HCT116 (cell line): ENCODE results near the gene SUGP2. TPM values are rescaled to one million over a fixed set of nuclear protein-coding genes. Genes with fewer than 3 reads are reported as not detected.

Experiments used
- ATAC-seq: fragments of 200-7000 bp; cut with Tn5 transposase; 2 replicates; pipeline ENCODE4 v1.9.1; 2020; ENCODE audit warnings: mild to moderate bottlenecking, moderate library complexity
- BruUV-seq: library from RNA; stranded (reverse); fragments of 400-500 nt; replicated peaks from 2 replicates; lab custom pipeline; 2021; lab: Mats Ljungman, UMichigan
- CTCF ChIA-PET: fragments of 300-600 bp; sonication (Branson Sonifier 250); formaldehyde crosslinking; loops from one replicate; lab custom pipeline; 2021; ENCODE audit warnings: antibody characterized with exemption; lab: Charles Lee
- POLR2A ChIA-PET: fragments of 300-600, 350-600 bp; sonication (Branson Sonifier 250); formaldehyde crosslinking; loops from one replicate; lab custom pipeline; 2021; ENCODE audit warnings: antibody characterized with exemption; lab: Charles Lee
- RAD21 ChIA-PET, 2 experiments: fragments of 300-600 bp; sonication (Branson Sonifier 250); formaldehyde crosslinking; loops; one replicate each; lab custom pipeline; 2023; ENCODE audit warnings: low total read pairs in 2 of 2; ENCODE audit not compliant: uncharacterized antibody in 2 of 2, unreplicated experiment in 2 of 2, low non-redundant PET in 1 of 2; lab: Charles Lee
- DNase-seq: peaks from one replicate; pipeline ENCODE4 v3.0.0-alpha.2; 2010; ENCODE audit warnings: low read depth, low spot score
- H2AFZ ChIP-seq: fragments of 200-600 bp; shearing (Covaris generic), sonication (generic); 2 replicates; pipeline ENCODE4 v1.6.1; 2017; ENCODE audit warnings: low read depth, mixed run types, mixed read lengths, antibody characterized with exemption, low read length; ENCODE audit not compliant: poor library complexity, severe bottlenecking
- H3K27ac ChIP-seq: 2 replicates; pipeline ENCODE4 v1.5.1; 2012; ENCODE audit warnings: low read depth, low read length
- H3K27me3 ChIP-seq: fragments of 200-600 bp; sonication (generic); 2 replicates; pipeline ENCODE4 v1.6.1; 2016; ENCODE audit warnings: mixed run types, low read length, mixed read lengths; ENCODE audit not compliant: insufficient read depth
- H3K36me3 ChIP-seq, 2 experiments: fragments of 200-500 bp in 1 of 2; fragments of 200-600 bp in 1 of 2; sonication (Bioruptor generic) in 1 of 2; sonication (generic) in 1 of 2; 2 replicates each; pipeline versions ENCODE4 v1.5.1 to v1.6.1; 2014 to 2016; ENCODE audit warnings: low read length in 2 of 2, inconsistent platforms in 1 of 2, mixed read lengths in 1 of 2, mixed run types in 1 of 2; ENCODE audit not compliant: insufficient read depth in 2 of 2, control insufficient read depth in 1 of 2
- H3K4me1 ChIP-seq, 2 experiments: fragments of 200-600 bp in 1 of 2; sonication (generic) in 1 of 2; 2 replicates each; pipeline versions ENCODE4 v1.5.1 to v1.6.1; 2012 to 2017; ENCODE audit warnings: low read length in 2 of 2, inconsistent platforms in 1 of 2, mild to moderate bottlenecking in 1 of 2, mixed read lengths in 1 of 2, mixed run types in 1 of 2, moderate library complexity in 1 of 2; ENCODE audit not compliant: insufficient read depth in 2 of 2, control insufficient read depth in 1 of 2
- H3K4me2 ChIP-seq: fragments of 200-600 bp; sonication (generic); 2 replicates; pipeline ENCODE4 v1.6.1; 2017; ENCODE audit warnings: mixed run types, low read length, mixed read lengths
- H3K4me3 ChIP-seq, 2 experiments: fragments of 200-600 bp in 1 of 2; sonication (generic) in 1 of 2; replicated peaks in 1 of 2; 2 replicates each; pipeline ENCODE4 v1.5.1; 2011 to 2016; ENCODE audit warnings: low read length in 2 of 2, control low read depth in 1 of 2, low read depth in 1 of 2, mild to moderate bottlenecking in 1 of 2, mixed read lengths in 1 of 2, mixed run types in 1 of 2
- H3K79me2 ChIP-seq: fragments of 200-600 bp; sonication (generic); 2 replicates; pipeline ENCODE4 v1.6.1; 2017; ENCODE audit warnings: mild to moderate bottlenecking, mixed run types, low read length, moderate library complexity, mixed read lengths; ENCODE audit not compliant: insufficient read depth
- H3K9ac ChIP-seq: fragments of 200-600 bp; sonication (generic); 2 replicates; pipeline ENCODE4 v1.6.1; 2016; ENCODE audit warnings: low read length, mixed read lengths
- H3K9me2 ChIP-seq: fragments of 200-600 bp; sonication (generic), shearing (Covaris generic); 2 replicates; pipeline ENCODE4 v1.6.1; 2017; ENCODE audit warnings: mixed run types, mild to moderate bottlenecking, moderate library complexity; ENCODE audit not compliant: insufficient read depth
- H3K9me3 ChIP-seq, 2 experiments: fragments of 200-500 bp in 1 of 2; fragments of 200-600 bp in 1 of 2; sonication (Bioruptor generic) in 1 of 2; sonication (generic) in 1 of 2; 2 replicates each; pipeline ENCODE4 v1.6.1; 2014 to 2017; ENCODE audit warnings: low read length in 2 of 2, mixed read lengths in 2 of 2, inconsistent platforms in 1 of 2, low read depth in 1 of 2, mild to moderate bottlenecking in 1 of 2, mixed run types in 1 of 2, moderate library complexity in 1 of 2; ENCODE audit not compliant: control insufficient read depth in 1 of 2, insufficient read depth in 1 of 2
- H4K20me1 ChIP-seq: fragments of 200-600 bp; sonication (generic), shearing (Covaris generic); 2 replicates; pipeline ENCODE4 v1.6.1; 2017; ENCODE audit warnings: mixed run types, mild to moderate bottlenecking, moderate library complexity; ENCODE audit not compliant: insufficient read depth
- ATF3 ChIP-seq: IDR thresholded peaks from 2 replicates; pipeline ENCODE4 v1.6.1; 2012
- CBX3 ChIP-seq: IDR thresholded peaks from 2 replicates; pipeline ENCODE4 v1.6.1; 2012; ENCODE audit warnings: low read depth
- CEBPB ChIP-seq: IDR thresholded peaks from 2 replicates; pipeline ENCODE4 v1.6.1; 2012; ENCODE audit warnings: low read depth
- CTCF ChIP-seq, 3 experiments: fragments of 200-600 bp in 1 of 3; sonication (generic) in 1 of 3; IDR thresholded peaks in 2 of 3; conservative IDR thresholded peaks in 1 of 3; 2 replicates each; pipeline ENCODE4 v1.5.1; 2012 to 2017; ENCODE audit warnings: low read depth in 2 of 3, low read length in 2 of 3, antibody characterized with exemption in 1 of 3, borderline replicate concordance in 1 of 3, control low read depth in 1 of 3, mild to moderate bottlenecking in 1 of 3, mixed read lengths in 1 of 3, mixed run types in 1 of 3, moderate library complexity in 1 of 3; ENCODE audit not compliant: insufficient read depth in 1 of 3
- EZH2 ChIP-seq: fragments of 200-600 bp; sonication (generic); IDR thresholded peaks from 2 replicates; pipeline ENCODE4 v1.6.1; 2017; ENCODE audit warnings: antibody characterized with exemption, mixed run types
- EZH2phosphoT487 ChIP-seq: fragments of 200-600 bp; IDR thresholded peaks from 2 replicates; pipeline ENCODE4 v1.6.1; 2018; ENCODE audit warnings: antibody characterized with exemption, borderline replicate concordance
- FOSL1 ChIP-seq: IDR thresholded peaks from 2 replicates; pipeline ENCODE4 v1.6.1; 2012; ENCODE audit warnings: low read depth
- MAX ChIP-seq: IDR thresholded peaks from 2 replicates; pipeline ENCODE4 v1.6.1; 2012
- POLR2A ChIP-seq: IDR thresholded peaks from 2 replicates; pipeline ENCODE4 v1.7.0; 2011; ENCODE audit warnings: borderline replicate concordance; ENCODE audit not compliant: insufficient read depth, insufficient read length; ENCODE audit errors: extremely low read depth
- POLR2AphosphoS5 ChIP-seq: IDR thresholded peaks from 2 replicates; pipeline ENCODE4 v1.6.1; 2011; ENCODE audit warnings: mild to moderate bottlenecking, low read depth, low read length, moderate library complexity
- RAD21 ChIP-seq: IDR thresholded peaks from 2 replicates; pipeline ENCODE4 v1.6.1; 2012; ENCODE audit warnings: low read depth, mild to moderate bottlenecking
- REST ChIP-seq: IDR thresholded peaks from 2 replicates; pipeline ENCODE4 v1.6.1; 2012; ENCODE audit warnings: low read depth
- SIN3A ChIP-seq: IDR thresholded peaks from 2 replicates; pipeline ENCODE4 v1.6.1; 2012; ENCODE audit warnings: low read depth
- SP1 ChIP-seq: IDR thresholded peaks from 2 replicates; pipeline ENCODE4 v1.6.1; 2012; ENCODE audit warnings: low read depth
- SRF ChIP-seq: IDR thresholded peaks from 2 replicates; pipeline ENCODE4 v1.6.1; 2012; ENCODE audit warnings: low read depth
- TCF7L2 ChIP-seq: IDR thresholded peaks from 2 replicates; pipeline ENCODE4 v1.7.0; 2011; ENCODE audit warnings: borderline replicate concordance, inconsistent platforms; ENCODE audit not compliant: insufficient read depth, insufficient read length; ENCODE audit errors: extremely low read depth
- YY1 ChIP-seq: IDR thresholded peaks from 2 replicates; pipeline ENCODE4 v1.6.1; 2011; ENCODE audit warnings: low read length, low read depth, moderate library complexity, mild to moderate bottlenecking; ENCODE audit not compliant: insufficient replicate concordance; ENCODE audit errors: extremely low read depth
- ZBTB33 ChIP-seq: IDR thresholded peaks from 2 replicates; pipeline ENCODE4 v1.6.1; 2011; ENCODE audit warnings: mild to moderate bottlenecking, low read length, moderate library complexity; ENCODE audit not compliant: insufficient replicate concordance; ENCODE audit errors: extremely low read depth
- ZFX ChIP-seq: fragments of 450-650 bp; IDR thresholded peaks from 2 replicates; pipeline ENCODE4 v1.6.1; 2017
- ZNF274 ChIP-seq: fragments of 200-500 bp; sonication (Bioruptor generic); IDR thresholded peaks from 2 replicates; pipeline ENCODE4 v1.6.1; 2014; ENCODE audit warnings: mild to moderate bottlenecking, low read depth, low read length, inconsistent platforms
- intact Hi-C: fragments of 100-400 bp; cut with micrococcal nuclease; formaldehyde crosslinking; loops from 2 replicates; pipeline ENCODE4 v1.10.0; 2022
- total RNA-seq: library from RNA; stranded (reverse); gene quantifications from one replicate; pipeline ENCODE4 v1.2.1, GENCODE V29; 2021; ENCODE audit not compliant: unreplicated experiment

The SUGP2 gene
- total RNA-seq, 1 experiment from 2014 or later: 82.4 TPM

GRCh38 chr19:18946335-18946734 is 87.0 kb downstream of the SUGP2 start:
- ChIA-PET RAD21 (no interaction called here), CTCF (no interaction called here), POLR2A (interaction anchor here (0.8 kb wide), 1 partner anchor 27 kb away, joined by 3 read pairs; the partner anchor contains the start of genes COPE and DDX49)
- Histone ChIP-seq H3K9me2 (no peaks in the 10 kb centered on the region), H3K9me3 (no peaks in the 10 kb centered on the region), H4K20me1 (no peaks in the 10 kb centered on the region), H3K36me3 (no peaks in the 10 kb centered on the region), H3K4me1 (peaks cover 4 to 6% of the 10 kb centered on the region in 2 experiments; a peak in 3 of 4 replicates), H3K4me2 (no peak overlapping the region), H3K4me3 (no peak overlapping the region), H2AFZ (no peak overlapping the region), H3K9ac (no peak overlapping the region), H3K79me2 (no peaks in the 10 kb centered on the region), H3K27ac (no peak overlapping the region), H3K27me3 (no peaks in the 10 kb centered on the region)
- no peak for TF ChIP-seq ZNF274
- no peak for TF ChIP-seq RAD21
- no peak for TF ChIP-seq POLR2AphosphoS5
- TF ChIP-seq SRF: no peak
- TF ChIP-seq FOSL1: no peak
- no peak for TF ChIP-seq SP1
- no peak for TF ChIP-seq TCF7L2
- no peak for TF ChIP-seq POLR2A
- no peak for TF ChIP-seq YY1
- TF ChIP-seq CEBPB: no peak
- no peak for TF ChIP-seq SIN3A
- TF ChIP-seq ZBTB33: no peak
- TF ChIP-seq CBX3: no peak
- TF ChIP-seq EZH2: no peak
- no peak for TF ChIP-seq ZFX
- TF ChIP-seq MAX: no peak
- TF ChIP-seq EZH2phosphoT487: no peak
- no peak for TF ChIP-seq CTCF (IDR thresholded peaks at IDR 0.05 in 2 of 3, conservative IDR thresholded peaks at IDR 0.05 in 1 of 3; ENCODE audit: borderline replicate concordance in 1 of 3, insufficient read depth in 1 of 3, low read depth in 2 of 3, low read length in 2 of 3)
- TF ChIP-seq ATF3: no peak
- no peak for TF ChIP-seq REST
- no TSS peak for BruUV-seq
- intact Hi-C loops: no loop called here
- DNase-seq: no peak
- no peak for ATAC-seq
